Measurements from ENCODE around the gene ISG20.

Gene ISG20

DNA sequence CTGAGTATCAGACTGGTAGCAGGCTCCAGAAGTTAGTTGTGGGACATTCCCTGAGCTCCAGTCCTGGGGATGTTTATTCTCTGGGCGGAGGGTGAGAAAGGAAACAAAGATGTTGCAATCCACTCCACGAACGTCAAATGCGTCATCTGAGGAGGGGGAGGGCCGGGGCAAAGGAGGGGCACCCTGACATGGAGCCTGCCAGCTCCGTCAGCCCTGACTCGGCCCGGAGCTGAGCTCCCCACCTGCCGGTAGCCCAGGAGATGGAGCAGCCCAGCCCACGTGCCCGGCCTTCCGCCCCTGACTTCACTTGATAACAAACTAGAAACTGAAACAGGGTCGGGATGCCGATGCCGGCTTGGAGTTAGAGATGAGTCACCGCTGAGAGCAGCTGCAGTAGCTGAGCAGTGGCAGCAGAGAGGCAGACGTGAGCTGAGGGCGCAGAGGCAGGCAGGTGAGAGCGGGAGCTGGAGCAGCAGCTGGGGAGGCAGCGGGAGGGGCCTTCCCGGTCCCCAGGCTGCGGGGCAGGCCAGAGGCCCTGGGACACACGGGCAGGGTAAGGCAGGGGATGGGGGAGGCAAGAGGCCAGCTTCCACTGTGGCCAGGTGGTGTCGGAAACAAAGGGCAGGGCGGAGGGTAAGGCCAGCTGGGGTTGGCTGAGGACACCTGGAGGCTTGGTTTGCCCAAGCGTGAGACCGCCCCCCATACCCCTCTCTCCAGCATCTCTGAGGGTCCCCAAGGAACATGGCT, at the start of gene ISG20 (continued):
- TF ChIP-seq, protein P1, sequence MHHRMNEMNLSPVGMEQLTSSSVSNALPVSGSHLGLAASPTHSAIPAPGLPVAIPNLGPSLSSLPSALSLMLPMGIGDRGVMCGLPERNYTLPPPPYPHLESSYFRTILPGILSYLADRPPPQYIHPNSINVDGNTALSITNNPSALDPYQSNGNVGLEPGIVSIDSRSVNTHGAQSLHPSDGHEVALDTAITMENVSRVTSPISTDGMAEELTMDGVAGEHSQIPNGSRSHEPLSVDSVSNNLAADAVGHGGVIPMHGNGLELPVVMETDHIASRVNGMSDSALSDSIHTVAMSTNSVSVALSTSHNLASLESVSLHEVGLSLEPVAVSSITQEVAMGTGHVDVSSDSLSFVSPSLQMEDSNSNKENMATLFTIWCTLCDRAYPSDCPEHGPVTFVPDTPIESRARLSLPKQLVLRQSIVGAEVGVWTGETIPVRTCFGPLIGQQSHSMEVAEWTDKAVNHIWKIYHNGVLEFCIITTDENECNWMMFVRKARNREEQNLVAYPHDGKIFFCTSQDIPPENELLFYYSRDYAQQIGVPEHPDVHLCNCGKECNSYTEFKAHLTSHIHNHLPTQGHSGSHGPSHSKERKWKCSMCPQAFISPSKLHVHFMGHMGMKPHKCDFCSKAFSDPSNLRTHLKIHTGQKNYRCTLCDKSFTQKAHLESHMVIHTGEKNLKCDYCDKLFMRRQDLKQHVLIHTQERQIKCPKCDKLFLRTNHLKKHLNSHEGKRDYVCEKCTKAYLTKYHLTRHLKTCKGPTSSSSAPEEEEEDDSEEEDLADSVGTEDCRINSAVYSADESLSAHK (tag by site-specific recombination; IDR thresholded peaks at IDR 0.05): no peak
- TF ChIP-seq ZNF677 (tag by site-specific recombination; IDR thresholded peaks at IDR 0.05) (no peak), ZNF311 (tag by site-specific recombination; IDR thresholded peaks at IDR 0.05; ENCODE audit: borderline replicate concordance) (no peak), ZNF341 (tag by site-specific recombination; IDR thresholded peaks at IDR 0.05; ENCODE audit: low read depth) (peak; percentile 76), MZF1 (tag by site-specific recombination; IDR thresholded peaks at IDR 0.05; ENCODE audit: borderline replicate concordance) (0 out of 2 replicates have a peak, but pooled peaks have one; percentile 17), ZNF37A (tag by site-specific recombination; IDR thresholded peaks at IDR 0.05) (no peak), ZNF514 (tag by site-specific recombination; IDR thresholded peaks at IDR 0.05) (no peak), ZNF670 (tag by site-specific recombination; IDR thresholded peaks at IDR 0.05; ENCODE audit: low read depth) (no peak), ZNF48 (tag by site-specific recombination; IDR thresholded peaks at IDR 0.05) (no peak), ZNF24 (tag by site-specific recombination; IDR thresholded peaks at IDR 0.05) (peak; percentile 92; the same call in 1 of the 2 replicates), ZNF114 (tag by site-specific recombination; IDR thresholded peaks at IDR 0.05) (no peak), ZNF629 (tag by site-specific recombination; IDR thresholded peaks at IDR 0.05) (peak; percentile 95), ZNF596 (tag by site-specific recombination; IDR thresholded peaks at IDR 0.05) (no peak), ZNF214 (tag by site-specific recombination; IDR thresholded peaks at IDR 0.05; ENCODE audit: borderline replicate concordance) (no peak), ZNF626 (tag by site-specific recombination; IDR thresholded peaks at IDR 0.05) (no peak), SCRT1 (tag by site-specific recombination; IDR thresholded peaks at IDR 0.05; ENCODE audit: borderline replicate concordance) (no peak), ZNF366 (tag by site-specific recombination; conservative IDR thresholded peaks at IDR 0.05) (peak; percentile 85), ZBTB21 (tag by site-specific recombination; IDR thresholded peaks at IDR 0.05) (peak; percentile 88), ZNF274 (IDR thresholded peaks at IDR 0.05; ENCODE audit: low read length) (no peak), ZNF274 (tag by site-specific recombination; IDR thresholded peaks at IDR 0.05; ENCODE audit: borderline replicate concordance) (no peak), ZNF843 (tag by site-specific recombination; IDR thresholded peaks at IDR 0.05) (peak; percentile 46; the same call in 1 of the 2 replicates), SETDB1 (IDR thresholded peaks at IDR 0.05; ENCODE audit: insufficient read length, low read length) (no peak), ZNF830 (tag by site-specific recombination; IDR thresholded peaks at IDR 0.05; ENCODE audit: low read depth) (no peak)
- TF ChIP-seq, protein P2, sequence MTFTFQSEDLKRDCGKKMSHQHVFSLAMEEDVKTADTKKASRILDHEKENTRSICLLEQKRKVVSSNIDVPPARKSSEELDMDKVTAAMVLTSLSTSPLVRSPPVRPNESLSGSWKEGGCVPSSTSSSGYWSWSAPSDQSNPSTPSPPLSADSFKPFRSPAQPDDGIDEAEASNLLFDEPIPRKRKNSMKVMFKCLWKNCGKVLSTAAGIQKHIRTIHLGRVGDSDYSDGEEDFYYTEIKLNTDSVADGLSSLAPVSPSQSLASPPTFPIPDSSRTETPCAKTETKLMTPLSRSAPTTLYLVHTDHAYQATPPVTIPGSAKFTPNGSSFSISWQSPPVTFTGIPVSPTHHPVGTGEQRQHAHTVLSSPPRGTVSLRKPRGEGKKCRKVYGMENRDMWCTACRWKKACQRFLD (tag by site-specific recombination; IDR thresholded peaks at IDR 0.05): no peak
- TF ChIP-seq, protein P3, sequence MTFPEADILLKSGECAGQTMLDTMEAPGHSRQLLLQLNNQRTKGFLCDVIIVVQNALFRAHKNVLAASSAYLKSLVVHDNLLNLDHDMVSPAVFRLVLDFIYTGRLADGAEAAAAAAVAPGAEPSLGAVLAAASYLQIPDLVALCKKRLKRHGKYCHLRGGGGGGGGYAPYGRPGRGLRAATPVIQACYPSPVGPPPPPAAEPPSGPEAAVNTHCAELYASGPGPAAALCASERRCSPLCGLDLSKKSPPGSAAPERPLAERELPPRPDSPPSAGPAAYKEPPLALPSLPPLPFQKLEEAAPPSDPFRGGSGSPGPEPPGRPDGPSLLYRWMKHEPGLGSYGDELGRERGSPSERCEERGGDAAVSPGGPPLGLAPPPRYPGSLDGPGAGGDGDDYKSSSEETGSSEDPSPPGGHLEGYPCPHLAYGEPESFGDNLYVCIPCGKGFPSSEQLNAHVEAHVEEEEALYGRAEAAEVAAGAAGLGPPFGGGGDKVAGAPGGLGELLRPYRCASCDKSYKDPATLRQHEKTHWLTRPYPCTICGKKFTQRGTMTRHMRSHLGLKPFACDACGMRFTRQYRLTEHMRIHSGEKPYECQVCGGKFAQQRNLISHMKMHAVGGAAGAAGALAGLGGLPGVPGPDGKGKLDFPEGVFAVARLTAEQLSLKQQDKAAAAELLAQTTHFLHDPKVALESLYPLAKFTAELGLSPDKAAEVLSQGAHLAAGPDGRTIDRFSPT (tag by site-specific recombination; IDR thresholded peaks at IDR 0.05): peak; percentile 96
- TF ChIP-seq, protein P4, sequence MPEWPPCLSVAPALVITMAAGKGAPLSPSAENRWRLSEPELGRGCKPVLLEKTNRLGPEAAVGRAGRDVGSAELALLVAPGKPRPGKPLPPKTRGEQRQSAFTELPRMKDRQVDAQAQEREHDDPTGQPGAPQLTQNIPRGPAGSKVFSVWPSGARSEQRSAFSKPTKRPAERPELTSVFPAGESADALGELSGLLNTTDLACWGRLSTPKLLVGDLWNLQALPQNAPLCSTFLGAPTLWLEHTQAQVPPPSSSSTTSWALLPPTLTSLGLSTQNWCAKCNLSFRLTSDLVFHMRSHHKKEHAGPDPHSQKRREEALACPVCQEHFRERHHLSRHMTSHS (tag by site-specific recombination; IDR thresholded peaks at IDR 0.05): no peak
- TF ChIP-seq, protein P5, sequence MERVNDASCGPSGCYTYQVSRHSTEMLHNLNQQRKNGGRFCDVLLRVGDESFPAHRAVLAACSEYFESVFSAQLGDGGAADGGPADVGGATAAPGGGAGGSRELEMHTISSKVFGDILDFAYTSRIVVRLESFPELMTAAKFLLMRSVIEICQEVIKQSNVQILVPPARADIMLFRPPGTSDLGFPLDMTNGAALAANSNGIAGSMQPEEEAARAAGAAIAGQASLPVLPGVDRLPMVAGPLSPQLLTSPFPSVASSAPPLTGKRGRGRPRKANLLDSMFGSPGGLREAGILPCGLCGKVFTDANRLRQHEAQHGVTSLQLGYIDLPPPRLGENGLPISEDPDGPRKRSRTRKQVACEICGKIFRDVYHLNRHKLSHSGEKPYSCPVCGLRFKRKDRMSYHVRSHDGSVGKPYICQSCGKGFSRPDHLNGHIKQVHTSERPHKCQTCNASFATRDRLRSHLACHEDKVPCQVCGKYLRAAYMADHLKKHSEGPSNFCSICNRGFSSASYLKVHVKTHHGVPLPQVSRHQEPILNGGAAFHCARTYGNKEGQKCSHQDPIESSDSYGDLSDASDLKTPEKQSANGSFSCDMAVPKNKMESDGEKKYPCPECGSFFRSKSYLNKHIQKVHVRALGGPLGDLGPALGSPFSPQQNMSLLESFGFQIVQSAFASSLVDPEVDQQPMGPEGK (tag by site-specific recombination; IDR thresholded peaks at IDR 0.05): peak; percentile 96
